ENCODE results near the gene BEST4.

DNA sequence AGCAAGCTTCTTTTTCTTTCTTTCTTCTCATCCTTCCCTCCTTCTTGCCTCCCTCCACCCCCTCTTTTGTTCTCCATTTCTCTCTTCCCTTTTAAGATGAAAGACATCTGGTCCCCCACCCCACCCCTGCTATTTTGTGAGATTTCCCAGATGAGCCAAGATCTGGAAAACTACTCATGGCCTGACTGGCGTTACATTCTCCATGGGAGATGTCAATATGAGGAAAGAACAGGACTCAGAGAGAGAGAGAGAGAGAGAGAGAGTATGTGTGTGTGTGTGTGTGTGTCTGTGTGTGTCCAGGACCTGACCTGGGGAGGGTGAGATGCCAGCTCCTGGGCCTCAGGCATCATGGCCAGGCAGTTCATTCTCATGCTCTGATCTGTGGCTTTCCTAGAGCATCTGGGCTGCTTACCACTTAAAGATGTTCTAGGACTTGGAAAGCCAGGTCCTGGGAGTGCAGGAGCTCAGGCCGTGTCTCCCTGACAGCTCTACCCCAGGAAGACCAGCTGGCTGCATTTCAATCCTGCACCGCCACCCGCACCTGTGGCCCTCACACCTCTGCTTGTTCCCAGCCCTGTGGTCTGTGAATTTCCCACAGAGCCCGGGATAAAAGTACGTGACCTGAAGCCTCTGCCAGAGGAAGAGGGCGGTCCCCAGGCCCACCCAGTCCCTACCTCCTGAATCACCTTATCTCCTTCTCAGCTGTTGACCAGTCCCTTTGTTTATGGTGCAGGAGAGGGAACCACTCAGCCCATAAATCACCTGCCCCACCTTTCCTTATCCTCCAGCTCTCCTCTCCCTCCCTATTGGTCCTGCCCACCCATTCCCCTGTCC, 3.2 kb upstream of the BEST4 start:
- TF ChIP-seq, protein P1, sequence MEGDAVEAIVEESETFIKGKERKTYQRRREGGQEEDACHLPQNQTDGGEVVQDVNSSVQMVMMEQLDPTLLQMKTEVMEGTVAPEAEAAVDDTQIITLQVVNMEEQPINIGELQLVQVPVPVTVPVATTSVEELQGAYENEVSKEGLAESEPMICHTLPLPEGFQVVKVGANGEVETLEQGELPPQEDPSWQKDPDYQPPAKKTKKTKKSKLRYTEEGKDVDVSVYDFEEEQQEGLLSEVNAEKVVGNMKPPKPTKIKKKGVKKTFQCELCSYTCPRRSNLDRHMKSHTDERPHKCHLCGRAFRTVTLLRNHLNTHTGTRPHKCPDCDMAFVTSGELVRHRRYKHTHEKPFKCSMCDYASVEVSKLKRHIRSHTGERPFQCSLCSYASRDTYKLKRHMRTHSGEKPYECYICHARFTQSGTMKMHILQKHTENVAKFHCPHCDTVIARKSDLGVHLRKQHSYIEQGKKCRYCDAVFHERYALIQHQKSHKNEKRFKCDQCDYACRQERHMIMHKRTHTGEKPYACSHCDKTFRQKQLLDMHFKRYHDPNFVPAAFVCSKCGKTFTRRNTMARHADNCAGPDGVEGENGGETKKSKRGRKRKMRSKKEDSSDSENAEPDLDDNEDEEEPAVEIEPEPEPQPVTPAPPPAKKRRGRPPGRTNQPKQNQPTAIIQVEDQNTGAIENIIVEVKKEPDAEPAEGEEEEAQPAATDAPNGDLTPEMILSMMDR (conservative IDR thresholded peaks at IDR 0.05): no peak
- no peak for TF ChIP-seq ZFX (IDR thresholded peaks at IDR 0.05)

Data from C4-2B (cell line).